ENCODE data around the gene OCSTAMP.

GRCh38 chr20:46563860-46564221, 13.4 kb upstream of the OCSTAMP start:
- TF ChIP-seq EZH2 (IDR thresholded peaks at IDR 0.05): no peak
- no peak for TF ChIP-seq POLR2AphosphoS5 (IDR thresholded peaks at IDR 0.05; ENCODE audit: borderline replicate concordance, low read depth, low read length)
